Fibroblast of lung (primary cell): ENCODE results near the gene FOLR2. TPM values are rescaled to one million over a fixed set of nuclear protein-coding genes. Genes with fewer than 3 reads are reported as not detected.
"Not testable (repeated sequence)": the region's sequence is repeated elsewhere in the genome, so short reads cannot be mapped to it uniquely, and the experiment has no call there.

Experiments
- DNase-seq, 2 donors: peaks; one replicate each; pipeline versions ENCODE4 v3.0.0 to v3.0.0-alpha.2; 2010; ENCODE audit warnings: low read depth in 2 of 2
- H2AFZ ChIP-seq: 2 replicates; pipeline ENCODE4 v1.5.1; 2012; ENCODE audit warnings: low read length, control low read depth, inconsistent platforms
- H3K27ac ChIP-seq: 2 replicates; pipeline ENCODE4 v1.5.1; 2011; ENCODE audit warnings: low read length, control low read depth; ENCODE audit not compliant: insufficient read depth
- H3K27me3 ChIP-seq: 2 replicates; pipeline ENCODE4 v1.5.1; 2011; ENCODE audit warnings: mild to moderate bottlenecking, low read length; ENCODE audit not compliant: control insufficient read depth, insufficient read depth
- H3K36me3 ChIP-seq: 2 replicates; pipeline ENCODE4 v1.5.1; 2011; ENCODE audit warnings: low read length; ENCODE audit not compliant: control insufficient read depth, insufficient read depth
- H3K4me1 ChIP-seq: 2 replicates; pipeline ENCODE4 v1.5.1; 2011; ENCODE audit warnings: low read length; ENCODE audit not compliant: control insufficient read depth, insufficient read depth; ENCODE audit errors: extremely low read depth
- H3K4me2 ChIP-seq: 2 replicates; pipeline ENCODE4 v1.5.1; 2011; ENCODE audit warnings: low read length, control low read depth; ENCODE audit not compliant: insufficient read depth; ENCODE audit errors: extremely low read depth
- H3K4me3 ChIP-seq, 4 experiments: fragments of 200-600 bp in 1 of 4; sonication (generic) in 1 of 4; replicated peaks in 1 of 4; 2 replicates each; pipeline ENCODE4 v1.5.1; 2011 to 2016; ENCODE audit warnings: low read length in 4 of 4, low read depth in 3 of 4, mild to moderate bottlenecking in 3 of 4, control low read depth in 2 of 4, inconsistent platforms in 1 of 4, mixed read lengths in 1 of 4; ENCODE audit not compliant: insufficient read depth in 1 of 4; ENCODE audit errors: control extremely low read depth in 1 of 4
- H3K79me2 ChIP-seq: 2 replicates; pipeline ENCODE4 v1.5.1; 2012; ENCODE audit warnings: mild to moderate bottlenecking, low read length, inconsistent platforms; ENCODE audit not compliant: control insufficient read depth, insufficient read depth
- H3K9ac ChIP-seq: 2 replicates; pipeline ENCODE4 v1.5.1; 2011; ENCODE audit warnings: mild to moderate bottlenecking, low read length, control low read depth; ENCODE audit not compliant: insufficient read depth
- H3K9me3 ChIP-seq: 2 replicates; pipeline ENCODE4 v1.5.1; 2012; ENCODE audit warnings: low read depth, low read length; ENCODE audit not compliant: control insufficient read depth, insufficient read depth
- H4K20me1 ChIP-seq: 2 replicates; pipeline ENCODE4 v1.5.1; 2011; ENCODE audit warnings: low read length; ENCODE audit not compliant: control insufficient read depth, insufficient read depth; ENCODE audit errors: extremely low read depth
- CTCF ChIP-seq, 2 donors: IDR thresholded peaks in 1 of 2; conservative IDR thresholded peaks in 1 of 2; 1 replicate in 1 of 2; 2 replicates in 1 of 2; pipeline ENCODE4 v1.5.1; 2011 to 2012; ENCODE audit warnings: low read length in 2 of 2, control low read depth in 1 of 2, inconsistent platforms in 1 of 2, low read depth in 1 of 2, mild to moderate bottlenecking in 1 of 2
- EZH2 ChIP-seq: IDR thresholded peaks from 2 replicates; pipeline ENCODE4 v1.5.1; 2012; ENCODE audit warnings: low read length, control low read depth, mild to moderate bottlenecking; ENCODE audit errors: missing control alignments
- polyA plus RNA-seq, 2 donors: library from polyadenylated mRNA; depleted of rRNA in 1 of 2; stranded (reverse) in 1 of 2; unstranded in 1 of 2; fragments of >200 nt; gene quantifications; 2 replicates each; pipeline ENCODE4 v1.2.1, GENCODE V29; 2011 to 2012; ENCODE audit warnings: missing spikeins in 1 of 2
- total RNA-seq: library from RNA; depleted of rRNA; stranded (reverse); fragments of >200 nt; gene quantifications from 2 replicates; pipeline ENCODE4 v1.2.1, GENCODE V29; 2014

FOLR2 gene
- total and polyA plus RNA-seq, 2 donors (not counting 1 experiment from before 2014, with no cell fraction given), result not detected

- H2AFZ ChIP-seq, result no peak overlapping the region
- no peaks in the 10 kb centered on the region for H3K27me3 ChIP-seq
- no peaks in the 10 kb centered on the region for H4K20me1 ChIP-seq
- H3K36me3 ChIP-seq, result no peaks in the 10 kb centered on the region
- no peak for DNase-seq
- H3K4me3 ChIP-seq, result no peak overlapping the region
- H3K4me2 ChIP-seq, result no peak overlapping the region
- no peak for TF ChIP-seq EZH2
- no peaks in the 10 kb centered on the region for H3K79me2 ChIP-seq
- H3K4me1 ChIP-seq, result no peaks in the 10 kb centered on the region
- H3K27ac ChIP-seq, result no peak overlapping the region
- H3K9me3 ChIP-seq, result no peaks in the 10 kb centered on the region
- H3K9ac ChIP-seq, result no peak overlapping the region
Measured at GRCh38 chr11:72179049-72179803, 37.4 kb upstream of the FOLR2 start.

GRCh38 chr11:72179804-72180396 is 36.7 kb upstream of the FOLR2 start:
- no peaks in the 10 kb centered on the region for H3K27me3 ChIP-seq
- peak in 1 of 2 donors; percentile 52 for DNase-seq

GRCh38 chr11:72180892-72181552 is 35.6 kb upstream of the FOLR2 start:
- not testable (repeated sequence) for H3K4me1 ChIP-seq, H3K9me3 ChIP-seq, H3K27me3 ChIP-seq, H2AFZ ChIP-seq, H3K4me3 ChIP-seq, H3K4me2 ChIP-seq, H3K9ac ChIP-seq, H3K79me2 ChIP-seq, H3K27ac ChIP-seq, H3K36me3 ChIP-seq, H4K20me1 ChIP-seq
- DNase-seq, result peak in 1 of 2 donors; percentile 14

More at GRCh38 chr11:72179804-72180396, 36.7 kb upstream of the FOLR2 start:
- Histone ChIP-seq H3K79me2 (no peaks in the 10 kb centered on the region), H3K4me2 (no peak overlapping the region), H3K27ac (no peak overlapping the region), H3K9ac (no peak overlapping the region), H2AFZ (no peak overlapping the region), H4K20me1 (no peaks in the 10 kb centered on the region), H3K36me3 (no peaks in the 10 kb centered on the region), H3K4me3 (no peak overlapping the region), H3K4me1 (no peaks in the 10 kb centered on the region), H3K9me3 (no peaks in the 10 kb centered on the region)
- TF ChIP-seq EZH2 (no peak), CTCF (conservative IDR thresholded peaks at IDR 0.05 in 1 of 2, IDR thresholded peaks at IDR 0.05 in 1 of 2; ENCODE audit: low read depth in 1 of 2, low read length in 2 of 2) (no peak)

GRCh38 chr11:72181553-72181958 is 35.0 kb upstream of the FOLR2 start:
- H3K27ac ChIP-seq, H3K79me2 ChIP-seq, H3K9ac ChIP-seq, H3K27me3 ChIP-seq, H4K20me1 ChIP-seq, H3K36me3 ChIP-seq, DNase-seq, H2AFZ ChIP-seq, H3K4me1 ChIP-seq, H3K4me3 ChIP-seq, H3K4me2 ChIP-seq, H3K9me3 ChIP-seq: not testable (repeated sequence)
